ENCODE data around the gene OS9.
"Not testable (repeated sequence)": the region's sequence is repeated elsewhere in the genome, so short reads cannot be mapped to it uniquely, and the experiment has no call there.

OS9 gene

GRCh38 chr12:57672801-57673200 lies 21.1 kb upstream of the OS9 start:
- Histone ChIP-seq H3K27me3 (peaks cover 0 to 18% of the 10 kb centered on the region in 2 donors), H3K4me1 (no peaks in the 10 kb centered on the region), H3K36me3 (no peaks in the 10 kb centered on the region), H3K9me3 (no peaks in the 10 kb centered on the region), H3K27ac (no peak overlapping the region), H3K4me3 (no peak overlapping the region)
- TF ChIP-seq CTCF (IDR thresholded peaks at IDR 0.05): no peak
- no peak for DNase-seq
- intact Hi-C loops (cut with DNase I; ENCODE audit: low total_unique reads): no loop called here

- Histone ChIP-seq H3K9me3 (no peaks in the 10 kb centered on the region), H3K27ac (no peak overlapping the region), H3K36me3 (no peaks in the 10 kb centered on the region), H3K27me3 (peaks cover 0 to 15% of the 10 kb centered on the region in 2 donors), H3K4me1 (no peaks in the 10 kb centered on the region), H3K4me3 (no peak overlapping the region)
- no peak for DNase-seq
- no peak for TF ChIP-seq CTCF (IDR thresholded peaks at IDR 0.05)
- intact Hi-C loops (cut with DNase I; ENCODE audit: low total_unique reads): no loop called here
These were observed 19.2 kb upstream of the OS9 start for GRCh38 chr12:57674691-57675090.

- DNase-seq; H3K27me3 ChIP-seq; H3K4me3 ChIP-seq; H3K27ac ChIP-seq; H3K4me1 ChIP-seq; H3K36me3 ChIP-seq; H3K9me3 ChIP-seq; intact Hi-C loops (cut with DNase I; ENCODE audit: low total_unique reads): not testable (repeated sequence)
These were observed 16.0 kb upstream of the OS9 start for GRCh38 chr12:57677947-57678346.

- Histone ChIP-seq H3K4me3 (no peak overlapping the region), H3K27me3 (peaks cover 0 to 3% of the 10 kb centered on the region in 2 donors), H3K36me3 (no peaks in the 10 kb centered on the region), H3K4me1 (no peaks in the 10 kb centered on the region), H3K9me3 (no peaks in the 10 kb centered on the region), H3K27ac (no peak overlapping the region)
- intact Hi-C loops (cut with DNase I; ENCODE audit: low total_unique reads): no loop called here
- no peak for TF ChIP-seq CTCF (IDR thresholded peaks at IDR 0.05)
- no peak for DNase-seq
These were observed 14.2 kb upstream of the OS9 start for GRCh38 chr12:57679697-57680096.

GRCh38 chr12:57687862-57688261 lies 6.1 kb upstream of the OS9 start:
- intact Hi-C loops (cut with DNase I; ENCODE audit: low total_unique reads): no loop called here
- Histone ChIP-seq H3K36me3 (no peaks in the 10 kb centered on the region), H3K4me1 (no peaks in the 10 kb centered on the region), H3K27me3 (peaks cover 0 to 28% of the 10 kb centered on the region in 2 donors), H3K4me3 (no peak overlapping the region), H3K27ac (no peak overlapping the region), H3K9me3 (no peaks in the 10 kb centered on the region)
- no peak for DNase-seq
- TF ChIP-seq CTCF (IDR thresholded peaks at IDR 0.05): no peak

GRCh38 chr12:57688931-57689330 lies 5.0 kb upstream of the OS9 start:
- intact Hi-C loops (cut with DNase I; ENCODE audit: low total_unique reads): no loop called here
- Histone ChIP-seq H3K4me3 (no peak overlapping the region), H3K36me3 (no peaks in the 10 kb centered on the region), H3K9me3 (no peaks in the 10 kb centered on the region), H3K27ac (no peak overlapping the region), H3K4me1 (peaks cover 0 to 3% (median 1%) of the 10 kb centered on the region in 4 donors), H3K27me3 (peaks cover 0 to 28% of the 10 kb centered on the region in 2 donors)
- no peak for DNase-seq
- no peak for TF ChIP-seq CTCF (IDR thresholded peaks at IDR 0.05)
